Stimulated activated naive CD4-positive, alpha-beta T cell treated with Interleukin-2 at 50 U/mL for 16 hours (primary cell): ENCODE data around the gene PGAP3.
"Not testable (repeated sequence)": the region's sequence is repeated elsewhere in the genome, so short reads cannot be mapped to it uniquely, and the experiment has no call there.

Experiments
- DNase-seq: peaks from one replicate; lab custom pipeline; 2025; lab: John Stamatoyannopoulos, UW

PGAP3 gene

GRCh38 chr17:39687546-39688474 lies at the start of gene PGAP3:
Gene PGAP3, minus strand, starts transcription at chr17:39688057. Its CDS starts 43 bp downstream, at chr17:39688014.
- peak; percentile 82 for DNase-seq

GRCh38 chr17:39737206-39737759 lies 49.4 kb upstream of the PGAP3 start:
- no peak for DNase-seq

GRCh38 chr17:39736319-39737165 lies 48.7 kb upstream of the PGAP3 start:
- no peak for DNase-seq

GRCh38 chr17:39735882-39736281 lies 48.0 kb upstream of the PGAP3 start:
- no peak for DNase-seq

GRCh38 chr17:39732586-39732985 lies 44.7 kb upstream of the PGAP3 start:
- DNase-seq = no peak

- DNase-seq = peak; percentile 88
Observed at GRCh38 chr17:39730095-39730921, 42.5 kb upstream of the PGAP3 start, which contains the start of gene MIEN1. Gene MIEN1, minus strand, starts transcription at chr17:39730532. Its CDS starts 37 bp downstream, at chr17:39730495.

- no peak for DNase-seq
Observed at GRCh38 chr17:39729280-39729851, 41.5 kb upstream of the PGAP3 start.

GRCh38 chr17:39727556-39727955 lies 39.7 kb upstream of the PGAP3 start:
- no peak for DNase-seq

GRCh38 chr17:39726617-39727016 lies 38.8 kb upstream of the PGAP3 start:
- DNase-seq = no peak

- not testable (repeated sequence) for DNase-seq
Observed at GRCh38 chr17:39725923-39726322, 38.1 kb upstream of the PGAP3 start.

- no peak for DNase-seq
Observed at GRCh38 chr17:39724731-39725130, 36.9 kb upstream of the PGAP3 start.

GRCh38 chr17:39722965-39723848 lies 35.4 kb upstream of the PGAP3 start:
- DNase-seq = no peak

GRCh38 chr17:39722104-39722503 lies 34.2 kb upstream of the PGAP3 start:
- DNase-seq = no peak

GRCh38 chr17:39719563-39720355 lies 31.9 kb upstream of the PGAP3 start:
- DNase-seq = no peak

- DNase-seq = no peak
Observed at GRCh38 chr17:39717660-39718059, 29.8 kb upstream of the PGAP3 start.

- no peak for DNase-seq
Observed at GRCh38 chr17:39716879-39717536, 29.2 kb upstream of the PGAP3 start.

- no peak for DNase-seq
Observed at GRCh38 chr17:39716073-39716818, 28.4 kb upstream of the PGAP3 start.
